ENCODE data around the gene CDA.

DNA sequence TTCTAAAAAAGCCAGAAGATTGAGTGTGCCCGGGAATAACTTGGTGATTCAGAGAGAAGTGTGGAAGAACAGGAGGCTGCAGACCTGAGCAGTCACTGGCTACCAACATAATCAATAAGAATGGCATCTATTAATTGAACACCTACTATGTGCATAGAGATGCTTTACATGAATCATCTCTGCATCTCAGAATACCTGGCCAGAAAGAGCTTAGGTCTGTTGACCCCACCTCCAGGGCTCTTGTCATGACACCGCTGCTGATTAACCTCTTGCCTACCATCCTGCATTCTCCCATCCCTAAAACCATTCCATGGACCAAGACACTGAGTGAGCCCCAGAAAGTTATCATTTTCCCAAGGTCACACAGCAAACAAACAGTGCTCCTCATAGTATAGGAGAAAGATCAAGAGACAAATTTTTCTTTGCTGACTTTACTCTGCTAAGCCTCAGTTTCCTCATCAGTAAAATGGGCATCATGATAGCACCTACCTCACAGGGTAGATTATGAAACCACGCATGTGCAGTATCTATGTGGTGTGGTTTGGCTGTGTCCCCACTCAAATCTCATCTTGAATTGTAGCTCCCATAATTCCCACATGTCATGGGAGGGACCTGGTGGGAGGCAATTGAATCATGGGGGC, 28.1 kb downstream of the CDA start:
- TF ChIP-seq, protein P1, sequence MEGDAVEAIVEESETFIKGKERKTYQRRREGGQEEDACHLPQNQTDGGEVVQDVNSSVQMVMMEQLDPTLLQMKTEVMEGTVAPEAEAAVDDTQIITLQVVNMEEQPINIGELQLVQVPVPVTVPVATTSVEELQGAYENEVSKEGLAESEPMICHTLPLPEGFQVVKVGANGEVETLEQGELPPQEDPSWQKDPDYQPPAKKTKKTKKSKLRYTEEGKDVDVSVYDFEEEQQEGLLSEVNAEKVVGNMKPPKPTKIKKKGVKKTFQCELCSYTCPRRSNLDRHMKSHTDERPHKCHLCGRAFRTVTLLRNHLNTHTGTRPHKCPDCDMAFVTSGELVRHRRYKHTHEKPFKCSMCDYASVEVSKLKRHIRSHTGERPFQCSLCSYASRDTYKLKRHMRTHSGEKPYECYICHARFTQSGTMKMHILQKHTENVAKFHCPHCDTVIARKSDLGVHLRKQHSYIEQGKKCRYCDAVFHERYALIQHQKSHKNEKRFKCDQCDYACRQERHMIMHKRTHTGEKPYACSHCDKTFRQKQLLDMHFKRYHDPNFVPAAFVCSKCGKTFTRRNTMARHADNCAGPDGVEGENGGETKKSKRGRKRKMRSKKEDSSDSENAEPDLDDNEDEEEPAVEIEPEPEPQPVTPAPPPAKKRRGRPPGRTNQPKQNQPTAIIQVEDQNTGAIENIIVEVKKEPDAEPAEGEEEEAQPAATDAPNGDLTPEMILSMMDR (IDR thresholded peaks at IDR 0.05; ENCODE audit: extremely low read depth in 1 of 2, insufficient read depth in 1 of 2, low read depth in 1 of 2, low read length in 2 of 2), result no peak
- TF ChIP-seq EZH2 (IDR thresholded peaks at IDR 0.05; ENCODE audit: borderline replicate concordance, low read depth, low read length, severe bottlenecking), result no peak
